GM21423 (cell line): ENCODE results near the gene GNG7.
"Not testable (repeated sequence)": the region's sequence is repeated elsewhere in the genome, so short reads cannot be mapped to it uniquely, and the experiment has no call there.

Experiments used
- ATAC-seq: cut with Tn5 transposase; IDR thresholded peaks from one replicate; pipeline ENCODE4 v1.9.1; 2021; ENCODE audit warnings: mild to moderate bottlenecking, moderate library complexity; ENCODE audit not compliant: unreplicated experiment

Gene GNG7

DNA sequence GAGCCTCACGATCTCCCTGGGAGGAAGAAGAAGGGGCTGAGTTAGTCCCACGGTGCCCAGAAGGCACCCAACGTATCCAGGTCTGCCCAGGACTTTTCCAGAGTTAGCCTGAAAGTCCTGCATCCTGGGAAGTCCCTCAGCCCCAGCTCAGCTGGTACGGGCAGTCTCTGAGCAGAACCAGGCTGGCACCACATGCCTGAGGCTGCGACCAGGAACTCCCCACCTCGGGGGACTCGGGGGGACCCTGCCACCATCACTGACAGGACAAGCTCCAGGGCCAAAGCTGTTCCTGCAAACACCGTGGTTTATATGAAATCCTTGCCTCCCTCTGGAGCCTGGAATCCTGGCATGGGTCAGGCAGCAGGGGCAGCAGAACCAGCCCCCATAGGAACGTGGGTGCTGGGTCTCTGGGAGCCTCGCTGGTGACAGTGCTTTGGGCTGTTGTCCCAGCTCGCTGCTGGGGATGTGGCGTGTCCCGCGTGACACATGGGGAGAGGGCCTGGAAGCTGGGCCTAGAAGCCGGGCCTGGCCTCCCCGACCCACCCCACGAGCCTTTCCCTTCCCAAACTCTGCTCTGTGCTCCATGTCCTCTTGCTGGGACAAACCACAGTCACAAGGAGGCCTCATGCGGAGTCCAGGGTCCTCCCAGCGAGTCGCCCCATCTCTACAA, 55.5 kb downstream of the GNG7 start:
- no peak for ATAC-seq

DNA sequence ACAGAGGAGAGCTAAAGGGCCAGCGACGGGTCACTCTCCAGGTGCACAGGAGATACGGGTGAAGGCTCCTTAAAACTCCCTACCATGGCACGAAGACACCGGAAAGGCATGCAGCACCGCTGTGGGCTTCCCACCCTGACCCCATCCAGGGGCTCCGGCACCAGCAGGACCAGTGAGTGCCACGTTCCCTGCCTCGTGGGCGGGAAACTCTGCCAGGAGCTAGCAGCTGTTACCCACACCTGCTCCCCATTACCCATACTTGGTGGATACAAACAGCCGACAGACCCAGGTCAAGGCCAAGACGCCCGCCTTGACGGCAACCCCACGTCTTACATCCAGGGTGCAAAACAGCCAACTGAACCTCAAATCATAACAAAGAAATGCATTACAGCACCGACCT, 56.7 kb downstream of the GNG7 start:
- no peak for ATAC-seq

DNA sequence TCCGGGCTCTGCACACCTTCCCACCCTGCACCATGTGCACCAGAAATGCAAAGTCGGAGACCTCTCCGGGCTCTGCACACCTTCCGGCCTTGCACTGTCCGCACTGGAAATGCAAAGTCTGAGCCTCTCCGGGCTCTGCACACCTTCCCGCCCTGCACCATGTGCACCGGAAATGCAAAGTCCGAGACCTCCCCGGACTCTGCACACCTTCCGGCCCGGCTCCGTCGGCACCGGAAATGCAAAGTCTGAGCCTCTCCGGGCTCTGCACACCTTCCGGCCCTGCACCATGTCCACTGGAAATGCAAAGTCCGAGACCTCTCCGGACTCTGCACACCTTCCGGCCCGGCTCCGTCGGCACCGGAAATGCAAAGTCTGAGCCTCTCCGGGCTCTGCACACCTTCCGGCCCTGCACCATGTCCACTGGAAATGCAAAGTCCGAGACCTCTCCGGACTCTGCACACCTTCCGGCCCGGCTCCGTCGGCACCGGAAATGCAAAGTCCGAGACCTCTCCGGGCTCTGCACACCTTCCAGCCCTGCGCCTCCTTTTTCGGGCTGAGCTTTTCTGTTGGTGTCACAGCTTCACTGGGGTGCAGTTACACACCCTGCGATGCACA, 59.3 kb downstream of the GNG7 start:
- ATAC-seq: not testable (repeated sequence)

DNA sequence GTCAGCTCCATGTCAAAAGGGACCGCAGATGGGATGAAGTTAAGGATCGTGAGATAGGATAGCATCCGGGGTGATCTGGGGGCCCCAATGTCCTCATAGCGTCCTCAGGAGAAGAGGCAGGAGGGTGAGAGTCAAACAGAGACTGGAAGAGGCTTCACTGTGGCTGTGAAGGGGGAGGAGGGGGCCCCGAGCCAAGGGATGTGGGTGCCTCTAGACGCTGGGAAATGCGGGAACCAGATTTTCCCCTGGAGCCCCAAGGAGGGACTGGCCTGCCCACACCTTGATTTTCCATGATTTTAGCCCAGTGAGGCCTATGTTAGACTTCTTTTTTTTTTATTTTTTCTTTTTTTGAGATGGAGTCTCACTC, 61.2 kb downstream of the GNG7 start:
- ATAC-seq: no peak

DNA sequence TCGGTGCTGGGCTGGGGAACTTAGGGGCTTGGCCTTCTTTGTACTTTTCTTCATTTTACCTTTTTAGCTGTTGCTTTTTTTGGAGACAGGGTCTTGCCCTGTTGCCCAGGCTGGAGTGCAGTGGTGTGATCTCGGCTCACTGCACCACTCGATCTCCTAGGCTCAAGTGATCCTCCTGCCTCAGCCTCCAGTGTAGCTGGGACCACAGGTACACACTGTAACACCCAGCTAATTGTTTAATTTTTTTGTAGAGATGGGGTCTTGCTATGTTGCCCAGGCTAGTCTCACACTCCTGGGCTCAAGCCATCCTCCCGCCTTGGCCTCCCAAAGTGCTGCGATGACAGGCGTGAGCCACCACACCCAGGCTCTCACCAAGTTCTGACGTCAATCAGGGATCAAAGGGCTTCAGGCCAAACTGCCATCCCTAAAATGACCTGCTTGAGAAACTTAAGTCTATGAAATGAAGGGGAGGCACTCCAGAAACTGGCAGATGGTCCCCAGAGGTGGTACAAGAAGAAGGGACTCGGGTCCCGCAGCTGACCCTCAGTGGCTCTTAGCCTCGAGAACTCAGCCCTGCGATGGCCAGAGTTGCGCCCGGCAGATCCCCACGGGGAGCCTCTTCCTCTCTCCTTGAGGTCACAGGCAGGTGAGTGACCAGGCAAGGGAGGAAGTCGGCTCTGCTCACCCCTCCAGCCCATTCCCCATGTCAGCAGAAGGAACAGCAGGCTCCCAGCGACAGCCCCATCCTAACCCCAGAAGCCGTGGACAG, 61.7 kb downstream of the GNG7 start:
- no peak for ATAC-seq

DNA sequence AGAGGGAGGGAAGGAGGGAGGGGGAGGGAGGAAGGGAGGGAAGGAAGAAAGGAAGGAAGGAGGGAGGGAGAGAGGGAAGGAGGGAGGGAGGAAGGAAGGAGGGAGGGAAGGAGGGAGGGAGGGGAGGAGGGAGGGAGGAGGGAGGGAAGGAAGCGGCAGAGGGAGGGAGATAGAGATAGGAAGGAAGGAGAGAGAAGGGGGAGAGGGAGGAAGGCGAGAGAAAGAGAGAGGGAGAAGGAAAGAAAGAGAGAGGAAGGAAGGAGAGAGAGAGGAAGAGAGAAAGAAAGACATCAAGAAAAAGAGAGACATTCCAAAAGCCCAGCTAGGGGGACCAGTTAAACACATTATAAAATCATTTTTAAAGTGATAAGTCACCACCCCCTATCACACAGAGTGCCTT, 62.5 kb downstream of the GNG7 start:
- ATAC-seq: no peak

DNA sequence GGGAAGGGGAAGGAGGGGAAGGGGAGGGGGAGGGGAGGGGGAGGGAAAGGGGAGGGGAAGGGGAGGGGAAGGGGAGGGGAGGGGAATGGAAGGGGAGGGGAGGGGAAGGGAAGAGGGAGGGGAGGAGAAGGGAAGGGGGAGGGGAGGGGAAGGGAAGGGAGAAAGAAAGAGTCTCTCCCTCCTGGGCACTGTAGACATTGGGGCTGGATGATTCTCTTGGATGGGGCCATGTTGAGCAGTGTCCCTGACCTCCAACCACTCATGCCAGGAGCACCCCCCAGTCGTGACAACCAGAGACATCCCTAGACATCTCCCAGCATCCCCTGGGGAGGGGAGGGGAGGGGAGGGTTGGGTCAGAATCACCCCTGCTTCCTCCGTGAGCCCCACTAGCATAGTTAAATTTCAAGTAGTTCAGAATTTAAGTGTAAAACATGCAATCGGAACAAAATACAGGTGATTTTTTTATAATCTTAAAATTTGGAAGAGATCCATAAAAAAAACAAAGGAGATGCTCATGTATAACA, 64.0 kb downstream of the GNG7 start:
- ATAC-seq: no peak

DNA sequence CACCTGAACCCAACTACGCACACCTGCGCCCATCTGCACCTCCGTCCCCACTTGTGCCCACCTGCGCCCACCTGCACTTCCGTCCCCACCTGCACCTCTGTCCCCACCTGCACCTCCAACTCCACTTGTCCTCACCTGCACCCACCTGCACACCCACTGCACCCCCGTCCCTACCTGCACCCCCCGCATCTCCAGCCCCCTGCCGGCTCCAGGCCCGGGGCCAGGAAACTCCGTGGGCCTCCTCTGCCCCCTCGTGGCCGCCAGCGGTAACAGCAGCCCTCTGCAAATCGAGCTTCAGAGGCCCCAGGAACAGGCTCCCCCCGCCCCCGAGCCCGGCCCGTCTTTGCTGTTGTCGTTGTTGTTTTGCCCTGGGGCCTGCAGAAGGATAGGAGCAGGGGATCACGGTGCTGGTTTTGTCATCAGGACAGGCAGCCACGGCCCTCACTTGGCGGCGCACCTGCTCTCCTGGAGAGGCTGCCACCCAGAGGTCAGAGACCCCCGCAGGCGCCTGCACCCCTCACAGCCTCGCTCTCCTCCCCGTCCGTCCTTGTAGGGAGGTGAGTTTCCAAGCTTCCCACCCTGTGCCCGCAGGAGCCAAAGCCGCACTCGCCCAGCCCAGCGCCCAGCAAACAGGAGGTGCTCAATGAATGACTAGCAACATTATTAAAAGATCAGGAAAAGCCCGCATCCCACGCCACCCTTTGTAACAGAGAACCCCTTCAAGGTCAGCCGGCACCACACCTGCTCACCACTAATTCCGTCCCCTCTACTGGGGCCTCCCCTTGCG, 65.4 kb downstream of the GNG7 start:
- ATAC-seq: no peak

DNA sequence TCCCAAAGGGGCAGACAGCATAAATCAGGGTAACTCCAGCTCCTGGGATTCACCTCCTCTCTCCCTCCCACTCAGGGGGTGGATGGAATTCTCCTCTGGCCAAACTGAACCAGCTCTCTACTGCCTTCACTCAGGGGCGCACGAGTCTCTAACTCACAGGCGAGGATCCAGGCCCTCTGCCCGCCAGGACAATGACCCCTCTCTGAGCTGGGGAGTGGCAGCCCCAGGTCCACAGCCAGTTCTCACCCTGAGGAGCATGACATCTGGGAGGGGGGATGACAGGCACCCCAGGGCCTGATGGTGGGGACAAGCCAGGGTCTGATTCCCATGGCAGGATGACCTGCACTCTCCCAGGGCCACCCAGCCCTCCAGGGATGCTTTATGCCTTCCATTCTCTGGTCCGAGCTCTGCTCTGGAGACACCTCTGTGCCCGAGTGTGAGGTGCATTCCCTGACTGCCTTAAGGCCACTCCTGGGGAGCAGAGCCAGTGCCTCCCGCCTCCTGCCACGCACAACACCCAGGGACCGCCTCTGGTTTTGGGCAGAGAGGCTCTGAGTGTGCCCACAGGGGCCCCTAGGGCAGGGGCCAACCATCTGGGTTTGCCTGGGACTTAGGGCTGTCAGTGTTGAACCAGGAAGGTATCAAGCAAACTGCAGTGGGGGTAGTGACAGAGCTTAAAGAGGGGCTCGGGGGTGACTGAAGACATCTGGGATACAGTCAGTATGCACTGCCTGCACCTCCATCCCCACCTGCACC, 66.2 kb downstream of the GNG7 start:
- no peak for ATAC-seq

DNA sequence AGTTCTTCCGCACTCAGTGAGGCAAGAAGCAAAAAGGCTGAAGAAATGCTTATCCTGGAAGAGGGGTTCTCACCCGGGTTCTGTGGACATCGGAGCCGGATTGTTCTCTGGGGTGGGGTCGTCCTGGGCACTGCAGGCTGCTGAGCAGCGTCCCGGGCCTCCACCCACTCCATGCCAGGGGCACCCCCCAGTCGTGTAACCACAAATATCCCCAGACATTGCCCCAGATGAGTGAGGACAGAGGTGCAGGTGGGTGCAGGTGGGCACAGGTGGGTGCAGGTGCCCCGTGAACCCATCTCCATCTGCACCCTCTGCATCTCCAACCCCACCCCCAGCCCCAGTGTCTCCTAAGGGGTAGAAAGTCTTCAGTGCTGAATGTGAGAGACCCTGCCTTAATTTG, 67.5 kb downstream of the GNG7 start:
- no peak for ATAC-seq

DNA sequence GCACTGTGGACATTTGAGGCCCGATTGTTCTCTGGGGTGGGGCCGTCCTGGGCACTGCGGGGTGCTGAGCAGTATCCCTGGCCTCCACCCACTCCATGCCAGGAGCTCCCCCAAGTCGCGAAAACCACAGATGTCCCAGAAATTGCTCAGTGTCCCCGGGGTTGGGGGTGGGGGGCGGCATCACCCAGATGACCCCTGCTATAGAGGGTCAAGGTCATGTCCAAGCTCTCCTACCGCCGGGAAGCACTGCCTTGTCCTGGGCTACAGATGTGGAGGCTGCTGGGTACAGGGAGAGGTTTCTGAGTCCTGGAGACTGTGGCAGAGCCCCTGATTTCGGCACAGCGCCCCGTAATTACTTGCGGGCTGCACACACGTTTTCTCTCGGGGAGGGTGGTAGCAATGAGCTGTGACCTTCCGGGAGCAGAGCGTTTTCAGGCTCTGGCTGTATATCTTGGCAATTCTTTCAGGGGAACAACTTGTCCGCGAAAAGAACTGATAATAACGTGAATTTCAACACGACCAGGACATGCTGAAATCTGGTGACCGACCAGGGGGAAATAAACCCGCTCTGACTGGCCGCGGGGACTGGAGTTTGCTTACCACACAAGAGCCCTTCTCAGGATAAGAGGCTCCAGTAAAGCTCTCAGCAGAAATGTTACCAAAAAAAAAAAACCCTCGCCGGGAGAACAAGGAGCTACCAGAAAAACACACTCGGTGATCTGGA, 68.1 kb downstream of the GNG7 start:
- ATAC-seq: no peak

DNA sequence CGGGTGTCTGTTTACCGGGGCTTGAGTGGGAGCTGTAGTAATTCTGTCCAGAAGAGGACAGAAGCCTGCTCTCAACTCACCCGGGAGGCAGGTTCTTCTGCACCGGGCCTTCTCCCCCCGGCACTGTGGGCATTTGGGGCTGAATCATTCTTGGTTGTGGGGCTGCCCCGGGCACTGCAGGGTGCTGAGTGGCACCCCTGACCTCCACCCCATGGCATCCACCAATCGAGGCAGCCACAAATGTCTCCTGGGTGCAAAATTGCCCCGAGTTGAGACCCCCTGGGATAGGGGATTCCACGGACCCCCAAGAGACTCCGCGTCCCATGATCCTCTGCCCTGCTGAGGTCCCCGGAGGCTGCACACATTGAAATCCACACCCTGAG, 68.8 kb downstream of the GNG7 start:
- ATAC-seq: no peak

DNA sequence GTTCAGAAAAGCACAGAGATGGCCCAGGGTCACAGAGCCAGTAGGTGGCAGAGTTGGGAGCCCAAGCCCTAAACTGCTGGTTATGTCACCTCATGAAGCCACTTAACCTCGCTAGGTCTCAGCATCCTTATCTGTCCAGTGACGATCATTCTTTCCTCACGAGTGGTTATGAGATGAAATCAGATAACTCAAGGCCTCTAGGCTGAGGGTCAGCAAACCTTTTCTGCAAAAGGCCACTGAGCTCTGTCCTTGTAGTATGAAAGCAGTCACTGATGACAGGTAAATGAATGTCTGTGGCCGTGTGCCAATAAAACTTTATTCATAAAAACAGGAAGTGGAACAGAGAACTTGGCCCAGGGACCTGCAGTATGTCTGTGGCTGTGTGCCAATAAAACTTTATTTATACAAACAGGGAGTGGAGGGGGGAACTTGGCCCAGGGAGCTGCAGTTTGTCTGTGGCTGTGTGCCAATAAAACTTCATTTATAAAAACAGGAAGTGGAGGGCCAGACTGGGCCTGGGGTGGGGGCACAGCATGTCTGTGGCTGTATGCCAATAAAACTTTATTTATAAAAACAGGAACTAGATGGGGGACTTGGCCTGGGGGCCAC, 71.2 kb downstream of the GNG7 start:
- no peak for ATAC-seq

DNA sequence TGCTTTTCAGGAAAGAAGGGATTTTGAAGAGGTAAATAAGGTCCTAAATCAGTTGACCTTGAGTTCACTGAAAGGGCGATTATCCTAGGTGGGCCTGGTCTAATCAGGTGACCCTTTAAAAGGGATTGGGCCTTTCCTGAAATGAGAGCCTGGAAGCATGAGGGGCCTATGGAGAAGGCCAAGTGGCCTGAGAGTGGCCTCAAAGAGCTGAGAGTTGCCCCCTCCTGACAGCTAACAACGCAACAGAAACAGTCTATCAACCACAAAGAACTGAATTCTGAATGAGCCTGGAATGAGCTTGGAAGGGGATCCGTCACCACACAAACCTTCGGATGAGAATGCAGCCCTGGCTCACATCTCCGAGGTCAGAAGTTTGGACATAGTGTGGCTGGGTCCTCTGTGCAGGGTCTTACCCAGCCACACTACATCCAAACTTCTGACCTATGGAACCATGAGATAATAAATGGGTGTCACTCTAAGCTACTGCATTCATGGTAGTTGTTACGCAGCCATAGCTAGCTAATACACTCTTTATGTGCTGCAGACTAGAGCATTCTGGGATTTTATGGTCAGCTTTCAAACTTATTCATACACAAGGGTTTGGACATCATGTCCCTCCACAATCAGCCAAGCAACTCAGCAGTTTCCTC, 72.0 kb downstream of the GNG7 start:
- no peak for ATAC-seq

DNA sequence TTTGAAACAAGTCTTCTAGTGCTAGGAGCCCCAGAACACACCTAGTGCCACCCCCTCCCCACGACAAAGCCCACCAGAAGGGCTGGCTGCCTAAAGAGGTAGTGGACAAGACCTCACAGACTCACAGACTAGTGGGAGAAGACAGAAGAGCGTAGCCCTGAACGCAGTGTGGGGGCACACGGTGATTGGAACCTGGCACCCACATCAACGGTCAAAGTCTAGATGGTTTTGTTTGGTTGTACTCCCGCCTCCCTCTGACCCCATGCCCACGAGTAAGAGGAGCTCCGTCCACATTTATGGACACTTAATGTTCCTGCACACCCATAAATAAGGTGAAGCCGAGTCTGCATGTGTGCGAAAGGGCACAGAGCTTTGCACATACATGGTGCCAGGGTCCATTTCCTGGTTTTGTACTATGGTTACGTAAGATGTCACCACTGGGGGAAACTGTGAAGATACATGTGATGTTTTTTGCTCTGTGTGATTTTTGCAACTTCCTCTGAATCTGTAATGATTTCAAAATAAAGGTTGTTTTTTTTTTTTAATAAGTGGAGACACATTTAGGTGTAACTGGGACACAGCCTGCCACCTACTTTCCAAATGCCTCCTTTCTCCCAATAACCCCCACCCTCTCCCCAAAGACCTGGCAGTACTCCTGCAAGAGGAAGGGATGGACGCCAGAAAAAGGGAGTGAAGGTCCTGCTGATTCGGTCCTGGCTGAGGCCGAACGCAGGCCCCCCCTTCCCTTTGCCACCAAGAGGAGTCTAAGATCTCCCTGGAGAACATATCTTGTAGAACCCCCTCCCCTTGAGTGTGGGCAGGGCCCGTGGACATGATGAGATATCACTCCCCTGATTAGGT, 72.8 kb downstream of the GNG7 start:
- ATAC-seq: no peak

DNA sequence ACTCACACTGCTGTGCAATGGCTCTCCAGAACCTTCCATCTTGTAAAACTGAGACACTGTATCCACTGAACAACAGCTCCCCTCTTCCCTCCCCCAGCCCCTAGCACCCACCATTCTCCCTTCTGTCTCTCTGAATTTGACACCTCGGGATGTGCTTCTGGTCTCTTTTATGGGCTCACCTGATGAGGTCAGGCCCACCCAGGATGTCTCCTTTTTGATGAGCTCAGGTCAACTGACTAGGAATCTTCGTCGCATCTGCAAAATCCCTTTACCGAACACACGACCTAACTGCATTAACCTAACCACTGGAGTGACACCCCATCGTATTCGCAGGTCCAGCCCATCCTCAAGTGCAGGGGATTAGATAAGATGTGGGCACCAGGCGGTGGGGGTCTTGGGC, 73.9 kb downstream of the GNG7 start:
- ATAC-seq: no peak

DNA sequence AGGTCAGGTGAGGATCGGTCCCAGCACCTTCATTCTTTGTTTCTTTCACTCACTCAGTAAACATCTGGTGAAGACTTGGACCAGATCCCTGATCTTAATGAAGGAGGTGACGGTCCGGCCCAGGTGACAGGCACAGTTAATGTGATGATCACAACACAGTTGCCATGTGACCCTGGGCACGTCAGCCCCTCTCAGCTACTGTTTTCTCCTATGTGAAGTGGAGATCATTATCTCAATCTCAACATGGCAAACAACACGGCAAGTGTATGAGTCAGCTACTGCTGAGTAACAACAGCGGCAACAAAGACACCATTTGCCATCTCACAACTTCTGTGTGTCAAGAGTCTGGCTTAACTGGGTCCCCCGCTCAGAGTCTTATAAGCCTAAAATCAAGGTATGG, 74.6 kb downstream of the GNG7 start:
- no peak for ATAC-seq

DNA sequence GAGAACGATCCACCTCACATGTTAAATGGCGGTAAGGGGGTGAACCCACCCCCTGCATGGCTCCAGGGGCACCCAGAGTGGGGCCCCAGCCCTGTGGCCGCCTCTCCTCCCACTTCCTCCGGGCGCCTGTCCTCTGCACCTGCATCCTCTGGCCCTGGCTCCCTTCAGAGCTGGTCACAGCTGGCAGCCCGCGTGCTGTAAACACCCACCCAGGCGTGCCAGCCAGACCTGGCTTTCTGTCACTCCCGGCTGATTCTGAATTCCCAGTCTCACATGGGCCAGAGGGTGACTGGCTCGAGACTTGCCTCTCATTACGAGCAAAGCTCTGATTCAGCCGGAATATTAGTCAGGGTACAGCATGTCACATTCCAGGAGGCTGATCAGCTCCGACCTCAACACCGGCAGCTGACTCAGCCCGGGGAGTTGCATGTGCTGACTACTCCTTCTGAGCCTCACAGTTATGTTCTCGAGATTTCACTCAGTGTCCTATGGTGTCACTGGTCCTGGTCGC, 75.1 kb downstream of the GNG7 start:
- peak; percentile 45 for ATAC-seq
